Breast epithelium (tissue), 4 donors: ENCODE results near the gene MRC2. TPM values are rescaled to one million over a fixed set of nuclear protein-coding genes. Genes with fewer than 3 reads are reported as not detected.
"Not testable (repeated sequence)": the region's sequence is repeated elsewhere in the genome, so short reads cannot be mapped to it uniquely, and the experiment has no call there.

Experiments used
- DNase-seq, 2 donors: peaks; one replicate each; pipeline ENCODE4 v3.0.0-alpha.2; 2019; ENCODE audit warnings: low spot score in 2 of 2
- H3K27ac ChIP-seq, 2 donors: fragments of 200-600 bp; sonication (generic) in 1 of 2; one replicate each; pipeline ENCODE4 v1.5.1; 2016 to 2019; ENCODE audit warnings: mild to moderate bottlenecking in 1 of 2
- H3K27me3 ChIP-seq, 2 donors: fragments of 200-600 bp; sonication (generic) in 1 of 2; one replicate each; pipeline versions ENCODE4 v1.5.1 to v1.6.0; 2017 to 2019; ENCODE audit warnings: control low read depth in 1 of 2, mild to moderate bottlenecking in 1 of 2
- H3K36me3 ChIP-seq: fragments of 200-600 bp; one replicate; pipeline ENCODE4 v1.5.1; 2019
- H3K4me1 ChIP-seq, 2 donors: fragments of 200-600 bp; sonication (generic); one replicate each; pipeline ENCODE4 v1.5.1; 2016 to 2019; ENCODE audit warnings: control low read depth in 1 of 2
- H3K4me3 ChIP-seq, 3 donors: fragments of 200-600 bp; sonication (generic); 1 replicate in 2 of 3; 2 replicates in 1 of 3; pipeline ENCODE4 v1.5.1; 2016 to 2019; ENCODE audit warnings: mild to moderate bottlenecking in 3 of 3, moderate library complexity in 2 of 3
- H3K9me3 ChIP-seq, 2 donors: fragments of 200-600 bp; sonication (generic) in 1 of 2; one replicate each; pipeline ENCODE4 v1.5.1; 2016 to 2019; ENCODE audit warnings: control low read depth in 1 of 2
- POLR2A ChIP-seq: fragments of 450-650 bp; IDR thresholded peaks from one replicate; pipeline ENCODE4 v1.6.1; 2016; ENCODE audit warnings: antibody characterized with exemption, mild to moderate bottlenecking, moderate library complexity
- POLR2AphosphoS5 ChIP-seq, 3 donors: sonication (generic); formaldehyde crosslinking; IDR thresholded peaks; one replicate each; pipeline ENCODE4 v1.6.1; 2017; ENCODE audit warnings: antibody characterized with exemption in 3 of 3
- intact Hi-C: fragments of 100-400 bp; cut with DNase I; formaldehyde crosslinking; loops from one replicate; pipeline ENCODE4 v1.15.1; 2023; ENCODE audit warnings: low total_unique reads
- total RNA-seq, 3 donors: library from RNA; depleted of rRNA; stranded (reverse); fragments of >200 nt; gene quantifications; one replicate each; pipeline ENCODE4 v1.1.0, GENCODE V29; 2016
- TF ChIP-seq, protein P1 (sequence below), 3 donors: fragments of 450-650 bp; IDR thresholded peaks; one replicate each; pipeline ENCODE4 v1.5.1; 2016 to 2017; ENCODE audit warnings: antibody characterized with exemption in 3 of 3, mild to moderate bottlenecking in 3 of 3, moderate library complexity in 3 of 3

MRC2 gene
- total RNA-seq, 3 donors from 2014 or later: 28.4 to 40.2 (median 37.4) TPM

- Histone ChIP-seq H3K36me3 (no peaks in the 10 kb centered on the region), H3K27me3 (no peaks in the 10 kb centered on the region), H3K9me3 (no peaks in the 10 kb centered on the region), H3K27ac (peak overlapping the region in 1 of 2 donors; percentile 66), H3K4me1 (no peaks in the 10 kb centered on the region), H3K4me3 (no peak overlapping the region)
- no peak for DNase-seq
- TF ChIP-seq POLR2A: no peak
- TF ChIP-seq, protein P1, sequence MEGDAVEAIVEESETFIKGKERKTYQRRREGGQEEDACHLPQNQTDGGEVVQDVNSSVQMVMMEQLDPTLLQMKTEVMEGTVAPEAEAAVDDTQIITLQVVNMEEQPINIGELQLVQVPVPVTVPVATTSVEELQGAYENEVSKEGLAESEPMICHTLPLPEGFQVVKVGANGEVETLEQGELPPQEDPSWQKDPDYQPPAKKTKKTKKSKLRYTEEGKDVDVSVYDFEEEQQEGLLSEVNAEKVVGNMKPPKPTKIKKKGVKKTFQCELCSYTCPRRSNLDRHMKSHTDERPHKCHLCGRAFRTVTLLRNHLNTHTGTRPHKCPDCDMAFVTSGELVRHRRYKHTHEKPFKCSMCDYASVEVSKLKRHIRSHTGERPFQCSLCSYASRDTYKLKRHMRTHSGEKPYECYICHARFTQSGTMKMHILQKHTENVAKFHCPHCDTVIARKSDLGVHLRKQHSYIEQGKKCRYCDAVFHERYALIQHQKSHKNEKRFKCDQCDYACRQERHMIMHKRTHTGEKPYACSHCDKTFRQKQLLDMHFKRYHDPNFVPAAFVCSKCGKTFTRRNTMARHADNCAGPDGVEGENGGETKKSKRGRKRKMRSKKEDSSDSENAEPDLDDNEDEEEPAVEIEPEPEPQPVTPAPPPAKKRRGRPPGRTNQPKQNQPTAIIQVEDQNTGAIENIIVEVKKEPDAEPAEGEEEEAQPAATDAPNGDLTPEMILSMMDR (IDR thresholded peaks at IDR 0.05): no peak
- no peak for TF ChIP-seq POLR2AphosphoS5 (IDR thresholded peaks at IDR 0.05)
- intact Hi-C loops: no loop called here
Measured at GRCh38 chr17:62692721-62693431, 65.4 kb downstream of the MRC2 start.

DNA sequence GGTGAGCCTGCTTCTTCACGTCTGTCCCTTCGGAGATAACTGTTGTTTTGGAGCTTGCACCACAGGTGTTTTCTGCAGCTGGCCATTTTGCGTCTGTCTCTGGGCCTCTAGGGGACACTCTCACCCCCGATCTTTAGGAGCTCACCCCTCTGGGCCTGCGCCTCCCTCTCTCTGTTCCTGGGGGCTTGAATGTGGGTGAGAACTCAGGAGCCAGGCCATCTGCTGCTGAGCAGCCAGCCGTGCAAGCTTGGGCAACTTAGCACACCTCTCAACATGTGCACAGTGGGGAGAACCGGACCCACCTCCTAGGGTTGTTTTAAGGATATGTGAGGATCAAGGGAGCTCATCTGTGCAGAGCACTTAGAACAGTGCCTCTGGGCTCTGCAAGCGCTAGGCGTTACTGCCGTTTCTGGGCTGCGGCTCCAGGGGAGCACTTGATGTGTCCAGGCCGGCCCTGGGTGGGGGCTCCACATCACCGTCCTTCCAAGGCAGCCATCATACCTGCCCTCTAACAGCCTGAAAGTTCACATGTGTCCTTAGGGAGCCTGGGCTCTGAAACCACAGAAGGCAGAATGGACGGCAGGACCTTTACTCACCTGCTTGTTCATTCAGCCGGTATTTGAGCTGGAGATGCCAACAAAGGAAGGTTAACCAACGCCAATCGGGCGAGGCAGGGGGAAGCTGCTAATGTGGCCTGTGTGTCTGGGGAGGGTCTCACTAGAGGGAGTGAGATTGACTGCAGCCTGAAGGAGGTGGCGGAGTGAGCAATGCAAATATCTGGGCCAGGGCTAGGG, 66.3 kb downstream of the MRC2 start:
- no peak for DNase-seq
- TF ChIP-seq, protein P1 (IDR thresholded peaks at IDR 0.05): no peak
- TF ChIP-seq POLR2AphosphoS5 (IDR thresholded peaks at IDR 0.05): no peak
- TF ChIP-seq POLR2A: no peak
- intact Hi-C loops: no loop called here
- Histone ChIP-seq H3K36me3 (no peaks in the 10 kb centered on the region), H3K4me3 (no peak overlapping the region), H3K4me1 (no peaks in the 10 kb centered on the region), H3K27me3 (no peaks in the 10 kb centered on the region), H3K27ac (peak overlapping the region; percentile 10 to 82), H3K9me3 (no peaks in the 10 kb centered on the region)

GRCh38 chr17:62695093-62695738, 67.7 kb downstream of the MRC2 start:
- Histone ChIP-seq H3K4me3 (peak overlapping the region in 1 of 3 donors; percentile 28), H3K27ac (peak overlapping the region; percentile 7 to 82)
- intact Hi-C loops: loop anchor here (5.0 kb wide), 1 partner anchor 712 kb away; no protein-coding TSS in a partner anchor
- H3K4me1 ChIP-seq, H3K27me3 ChIP-seq, H3K9me3 ChIP-seq, H3K36me3 ChIP-seq, DNase-seq: not testable (repeated sequence)

DNA sequence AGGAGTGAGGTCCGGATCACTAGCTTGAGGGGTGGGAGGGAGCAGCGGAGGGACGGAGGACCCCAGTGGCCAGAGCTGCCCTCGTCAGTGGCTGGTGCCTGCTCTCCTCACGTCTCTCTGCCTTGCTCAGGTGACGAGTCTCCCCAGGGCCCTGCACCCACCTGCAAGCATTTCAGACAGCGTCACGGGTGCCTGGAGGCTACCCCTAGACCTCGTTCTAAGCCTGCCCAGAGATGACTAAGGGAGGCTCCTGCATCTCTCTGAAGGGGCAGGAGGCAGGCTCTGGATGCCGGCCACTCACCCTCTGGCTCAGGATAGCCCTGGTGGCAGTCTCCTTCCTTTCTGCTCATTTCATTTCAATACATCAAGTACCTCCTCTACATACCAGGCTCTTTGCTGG, 68.8 kb downstream of the MRC2 start:
- H3K9me3 ChIP-seq: no peaks in the 10 kb centered on the region
- H3K27ac ChIP-seq: peak overlapping the region in 1 of 2 donors; percentile 25
- no peak overlapping the region for H3K4me3 ChIP-seq
- TF ChIP-seq, protein P1 (IDR thresholded peaks at IDR 0.05): no peak
- TF ChIP-seq POLR2A: no peak
- TF ChIP-seq POLR2AphosphoS5 (IDR thresholded peaks at IDR 0.05): no peak
- no peaks in the 10 kb centered on the region for H3K36me3 ChIP-seq
- no peak for DNase-seq
- H3K4me1 ChIP-seq: no peaks in the 10 kb centered on the region
- H3K27me3 ChIP-seq: no peaks in the 10 kb centered on the region
- intact Hi-C loops: loop anchor here (5.0 kb wide), 1 partner anchor 711 kb away; no protein-coding TSS in a partner anchor

- DNase-seq: no peak
- H3K27me3 ChIP-seq: no peaks in the 10 kb centered on the region
- H3K36me3 ChIP-seq: no peaks in the 10 kb centered on the region
- peak overlapping the region in 1 of 3 donors; percentile 37 for H3K4me3 ChIP-seq
- peak overlapping the region in 1 of 2 donors; percentile 25 for H3K27ac ChIP-seq
- no peaks in the 10 kb centered on the region for H3K9me3 ChIP-seq
- no peaks in the 10 kb centered on the region for H3K4me1 ChIP-seq
- intact Hi-C loops: loop anchor here (5.0 kb wide), 1 partner anchor 710 kb away; no protein-coding TSS in a partner anchor
- TF ChIP-seq POLR2A: no peak
- TF ChIP-seq, protein P1 (IDR thresholded peaks at IDR 0.05): no peak
Measured at GRCh38 chr17:62696726-62697490, 69.4 kb downstream of the MRC2 start.

DNA sequence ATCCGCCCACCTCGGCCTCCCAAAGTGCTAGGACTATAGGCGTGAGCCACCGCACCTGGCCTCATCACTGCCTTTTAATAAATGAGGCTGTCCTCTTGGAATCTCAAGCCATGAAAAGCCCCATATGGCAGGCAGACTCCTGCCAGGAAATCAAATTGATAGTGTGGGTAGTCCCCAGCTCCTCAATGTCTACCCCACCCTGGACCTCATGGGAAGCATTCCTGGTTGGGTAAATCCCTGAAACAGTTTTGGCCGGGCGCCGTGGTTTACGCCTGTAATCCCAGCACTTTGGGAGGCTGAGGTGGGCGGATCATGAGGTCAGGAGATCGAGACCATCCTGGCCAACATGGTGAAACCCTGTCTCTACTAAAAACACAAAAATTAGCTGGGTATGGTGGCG, 71.0 kb downstream of the MRC2 start:
- not testable (repeated sequence) for H3K4me3 ChIP-seq, H3K36me3 ChIP-seq, H3K4me1 ChIP-seq, H3K27me3 ChIP-seq, H3K27ac ChIP-seq, H3K9me3 ChIP-seq
- intact Hi-C loops: loop anchor here (5.0 kb wide), 1 partner anchor 709 kb away; no protein-coding TSS in a partner anchor
- peak in 1 of 2 donors; percentile 27 for DNase-seq
